Esophagus squamous epithelium (tissue), 5 donors: ENCODE data around the gene GUCA1A. TPM values are rescaled to one million over a fixed set of nuclear protein-coding genes. Genes with fewer than 3 reads are reported as not detected.
"Not testable (repeated sequence)": the region's sequence is repeated elsewhere in the genome, so short reads cannot be mapped to it uniquely, and the experiment has no call there.

Experiments used
- DNase-seq: peaks from one replicate; lab custom pipeline; 2025; lab: John Stamatoyannopoulos, UW
- H3K27ac ChIP-seq, 4 donors: fragments of 200-600 bp; sonication (generic); one replicate each; pipeline ENCODE4 v1.5.1; 2016 to 2019; ENCODE audit warnings: mild to moderate bottlenecking in 1 of 4
- H3K27me3 ChIP-seq, 4 donors: fragments of 200-600 bp; sonication (generic); 1 replicate in 3 of 4; 2 replicates in 1 of 4; pipeline versions ENCODE4 v1.5.1 to v1.6.0; 2017 to 2021; ENCODE audit warnings: antibody characterized with exemption in 1 of 4
- H3K36me3 ChIP-seq, 3 donors: fragments of 200-600 bp; sonication (generic); one replicate each; pipeline ENCODE4 v1.5.1; 2016 to 2019
- H3K4me1 ChIP-seq, 3 donors: fragments of 200-600 bp; sonication (generic); one replicate each; pipeline ENCODE4 v1.5.1; 2017 to 2019
- H3K4me3 ChIP-seq, 4 donors: fragments of 200-600 bp; sonication (generic); 1 replicate in 3 of 4; 2 replicates in 1 of 4; pipeline ENCODE4 v1.5.1; 2016 to 2019; ENCODE audit warnings: mild to moderate bottlenecking in 2 of 4, moderate library complexity in 1 of 4
- H3K9me3 ChIP-seq, 3 donors: fragments of 200-600 bp; sonication (generic); one replicate each; pipeline ENCODE4 v1.5.1; 2016 to 2019
- CTCF ChIP-seq, 6 experiments: fragments of 450-650 bp in 4 of 6; fragments of 200-600 bp in 2 of 6; sonication (generic) in 2 of 6; IDR thresholded peaks; one replicate each; pipeline ENCODE4 v1.5.1; 2016 to 2019; ENCODE audit warnings: antibody characterized with exemption in 6 of 6, mild to moderate bottlenecking in 4 of 6, moderate library complexity in 4 of 6
- POLR2A ChIP-seq, 4 donors: fragments of 450-650 bp; IDR thresholded peaks; one replicate each; pipeline ENCODE4 v1.6.1; 2017; ENCODE audit warnings: antibody characterized with exemption in 4 of 4, mild to moderate bottlenecking in 4 of 4, moderate library complexity in 3 of 4
- WGBS, 2 donors: methylation state at CpG; one replicate each; pipeline ENCODE4 v1.1.5; 2018; 5-methylcytosine and 5-hydroxymethylcytosine counted together
- intact Hi-C: fragments of 100-400 bp; cut with DNase I; formaldehyde crosslinking; loops from one replicate; pipeline ENCODE4 v1.15.0; 2022
- total RNA-seq, 4 donors: library from RNA; depleted of rRNA; stranded (reverse); fragments of >200 nt; gene quantifications; one replicate each; pipeline ENCODE4 v1.1.0, GENCODE V29; 2016
- donor health status: DM: yes; HTN: yes; CAD: no.

GUCA1A gene
- total RNA-seq, 4 donors from 2014 or later: not detected

GRCh38 chr6:42199106-42199981, 26.2 kb downstream of the GUCA1A start:
- TF ChIP-seq POLR2A (IDR thresholded peaks at IDR 0.05): no peak
- TF ChIP-seq CTCF (IDR thresholded peaks at IDR 0.05): no peak
- H3K36me3 ChIP-seq: peaks cover 0 to 4% (median 0%) of the 10 kb centered on the region in 3 donors
- peaks cover 0 to 39% (median 14%) of the 10 kb centered on the region in 3 donors for H3K4me1 ChIP-seq
- H3K27me3 ChIP-seq: no peaks in the 10 kb centered on the region
- no peak for DNase-seq
- no peak overlapping the region for H3K4me3 ChIP-seq
- H3K9me3 ChIP-seq: no peaks in the 10 kb centered on the region
- WGBS, 2 donors: 81 to 92% methylated on average over 5 of the region's 5 CpGs
- intact Hi-C loops: no loop called here
- peak overlapping the region in 3 of 4 donors; percentile 12 to 46 (median 36) for H3K27ac ChIP-seq

- TF ChIP-seq CTCF (IDR thresholded peaks at IDR 0.05) (no peak), POLR2A (IDR thresholded peaks at IDR 0.05) (no peak)
- Histone ChIP-seq H3K4me1 (peaks cover 0 to 44% (median 14%) of the 10 kb centered on the region in 3 donors), H3K9me3 (no peaks in the 10 kb centered on the region), H3K36me3 (peaks cover 0 to 10% (median 0%) of the 10 kb centered on the region in 3 donors), H3K27me3 (no peaks in the 10 kb centered on the region), H3K4me3 (no peak overlapping the region), H3K27ac (peak overlapping the region in 3 of 4 donors; percentile 12 to 70 (median 46))
- intact Hi-C loops: no loop called here
- DNase-seq: no peak
- WGBS, 2 donors: 55 to 79% methylated on average over 1 of the region's 1 CpG
These were observed 26.9 kb downstream of the GUCA1A start for GRCh38 chr6:42200035-42200434.

- peaks cover 0 to 44% (median 14%) of the 10 kb centered on the region in 3 donors for H3K4me1 ChIP-seq
- WGBS, 2 donors: 42 to 52% methylated on average over 3 of the region's 3 CpGs
- H3K27me3 ChIP-seq: no peaks in the 10 kb centered on the region
- peaks cover 0 to 24% (median 0%) of the 10 kb centered on the region in 3 donors for H3K36me3 ChIP-seq
- peak overlapping the region in 2 of 4 donors; percentile 23 to 39 for H3K27ac ChIP-seq
- no peak overlapping the region for H3K4me3 ChIP-seq
- intact Hi-C loops: no loop called here
- H3K9me3 ChIP-seq: no peaks in the 10 kb centered on the region
- no peak for DNase-seq
- TF ChIP-seq CTCF (IDR thresholded peaks at IDR 0.05) (no peak), POLR2A (IDR thresholded peaks at IDR 0.05) (no peak)
These were observed 28.2 kb downstream of the GUCA1A start for GRCh38 chr6:42201382-42201781.

- intact Hi-C loops, H3K9me3 ChIP-seq, H3K27me3 ChIP-seq, H3K4me3 ChIP-seq, DNase-seq: not testable (repeated sequence)
- WGBS, 2 donors: 79 to 82% methylated on average over 13 of the region's 13 CpGs
- Histone ChIP-seq H3K27ac (peak overlapping the region in 1 of 4 donors; percentile 23), H3K4me1 (peaks cover 0 to 41% (median 14%) of the 10 kb centered on the region in 3 donors), H3K36me3 (peaks cover 0 to 33% (median 0%) of the 10 kb centered on the region in 3 donors)
These were observed 29.2 kb downstream of the GUCA1A start for GRCh38 chr6:42202131-42202915.

- 91 to 92% methylated on average over 3 of the region's 3 CpGs for WGBS, 2 donors
- Histone ChIP-seq H3K9me3 (no peaks in the 10 kb centered on the region), H3K27ac (no peak overlapping the region), H3K4me1 (peaks cover 0 to 32% (median 9%) of the 10 kb centered on the region in 3 donors), H3K27me3 (no peaks in the 10 kb centered on the region), H3K4me3 (no peak overlapping the region), H3K36me3 (peaks cover 1 to 42% (median 4%) of the 10 kb centered on the region in 3 donors)
- no peak for DNase-seq
- TF ChIP-seq CTCF (IDR thresholded peaks at IDR 0.05) (no peak), POLR2A (IDR thresholded peaks at IDR 0.05) (no peak)
- intact Hi-C loops: no loop called here
These were observed 30.0 kb downstream of the GUCA1A start for GRCh38 chr6:42203183-42203582.
